Measurements from ENCODE around the gene TMEM255B.

GRCh38 chr13:113842336-113843062 lies 83.5 kb downstream of the TMEM255B start:
- no peak for TF ChIP-seq GATA3 (IDR thresholded peaks at IDR 0.05; ENCODE audit: low read depth, low read length)
- no peak for TF ChIP-seq GATA2 (IDR thresholded peaks at IDR 0.05; ENCODE audit: low read depth, low read length)
